Panc1 (cell line): ENCODE data around the gene TSPAN14. TPM values are rescaled to one million over a fixed set of nuclear protein-coding genes. Genes with fewer than 3 reads are reported as not detected.

Experiments used
- ATAC-seq: fragments of 200-7000 bp; cut with Tn5 transposase; 2 replicates; pipeline ENCODE4 v1.9.1; 2020; ENCODE audit warnings: mild to moderate bottlenecking, moderate library complexity
- BruUV-seq: library from RNA; stranded (reverse); fragments of 400-500 nt; replicated peaks from 2 replicates; lab custom pipeline; 2021; lab: Mats Ljungman, UMichigan
- CTCF ChIA-PET: fragments of 300-600 bp; sonication (Branson Sonifier 250); formaldehyde crosslinking; loops from one replicate; lab custom pipeline; 2022; ENCODE audit warnings: antibody characterized with exemption; lab: Charles Lee
- POLR2A ChIA-PET: fragments of 300-600 bp; sonication (Branson Sonifier 250); formaldehyde crosslinking; loops from one replicate; lab custom pipeline; 2022; ENCODE audit warnings: antibody characterized with exemption; lab: Charles Lee
- DNase-seq: peaks from one replicate; pipeline ENCODE4 v3.0.0-alpha.2; 2010; ENCODE audit warnings: low read depth, low spot score
- H3K27ac ChIP-seq: 2 replicates; pipeline ENCODE4 v1.5.1; 2011; ENCODE audit warnings: mild to moderate bottlenecking, low read length, inconsistent platforms
- H3K27me3 ChIP-seq: fragments of 200-500 bp; sonication (Bioruptor generic); 2 replicates; pipeline ENCODE4 v1.6.0; 2014; ENCODE audit warnings: low read length, inconsistent platforms; ENCODE audit not compliant: control insufficient read depth, insufficient read depth
- H3K36me3 ChIP-seq: fragments of 200-500 bp; sonication (Bioruptor generic); 2 replicates; pipeline ENCODE4 v1.5.1; 2014; ENCODE audit warnings: inconsistent platforms, mild to moderate bottlenecking, low read length, moderate library complexity; ENCODE audit not compliant: control insufficient read depth, insufficient read depth
- H3K4me1 ChIP-seq: 2 replicates; pipeline ENCODE4 v1.5.1; 2011; ENCODE audit warnings: inconsistent platforms, mild to moderate bottlenecking, low read length, moderate library complexity; ENCODE audit not compliant: control insufficient read depth, insufficient read depth
- H3K4me3 ChIP-seq, 2 experiments: 2 replicates each; pipeline ENCODE4 v1.5.1; 2011 to 2012; ENCODE audit warnings: low read depth in 2 of 2, low read length in 2 of 2, mild to moderate bottlenecking in 2 of 2, inconsistent platforms in 1 of 2, moderate library complexity in 1 of 2
- H3K9me3 ChIP-seq: fragments of 200-500 bp; sonication (Bioruptor generic); 2 replicates; pipeline ENCODE4 v1.5.1; 2014; ENCODE audit warnings: low read depth, mild to moderate bottlenecking, inconsistent platforms, low read length, moderate library complexity; ENCODE audit not compliant: control insufficient read depth, insufficient read depth
- POLR2AphosphoS5 ChIP-seq: IDR thresholded peaks from 2 replicates; pipeline ENCODE4 v1.6.1; 2012; ENCODE audit warnings: mild to moderate bottlenecking, low read depth, low read length, moderate library complexity
- SIN3A ChIP-seq: IDR thresholded peaks from 2 replicates; pipeline ENCODE4 v1.6.1; 2012; ENCODE audit warnings: low read depth, mild to moderate bottlenecking, low read length, moderate library complexity, borderline replicate concordance; ENCODE audit not compliant: insufficient read depth
- TCF7L2 ChIP-seq: IDR thresholded peaks from 2 replicates; pipeline ENCODE4 v1.6.1; 2011; ENCODE audit warnings: mild to moderate bottlenecking, low read depth, low read length, inconsistent platforms
- in situ Hi-C: cut with HindIII; loops from 2 replicates; pipeline ENCODE4 v1.10.0; 2016; ENCODE audit warnings: low sequenced_read_pairs, low pct_unique_long_range_greater_than_20kb
- intact Hi-C: fragments of 100-400 bp; cut with micrococcal nuclease; formaldehyde crosslinking; loops from one replicate; pipeline ENCODE4 v1.10.0; 2022; ENCODE audit not compliant: unreplicated experiment
- total RNA-seq: library from RNA; stranded (reverse); gene quantifications from one replicate; pipeline ENCODE4 v1.2.1, GENCODE V29; 2021; ENCODE audit not compliant: unreplicated experiment
- TF ChIP-seq, protein P1 (sequence below), 2 experiments: IDR thresholded peaks; 2 replicates each; pipeline ENCODE4 v1.6.1; 2011 to 2012; ENCODE audit warnings: low read depth in 2 of 2, control low read depth in 1 of 2, low read length in 1 of 2, mild to moderate bottlenecking in 1 of 2, moderate library complexity in 1 of 2; ENCODE audit not compliant: insufficient read depth in 1 of 2
- TF ChIP-seq, protein P2 (sequence below): fragments of 450-650 bp; IDR thresholded peaks from 2 replicates; pipeline ENCODE4 v1.5.1; 2017; ENCODE audit warnings: mild to moderate bottlenecking

TSPAN14 gene
- total RNA-seq, 1 experiment from 2014 or later, result 39.0 TPM

DNA sequence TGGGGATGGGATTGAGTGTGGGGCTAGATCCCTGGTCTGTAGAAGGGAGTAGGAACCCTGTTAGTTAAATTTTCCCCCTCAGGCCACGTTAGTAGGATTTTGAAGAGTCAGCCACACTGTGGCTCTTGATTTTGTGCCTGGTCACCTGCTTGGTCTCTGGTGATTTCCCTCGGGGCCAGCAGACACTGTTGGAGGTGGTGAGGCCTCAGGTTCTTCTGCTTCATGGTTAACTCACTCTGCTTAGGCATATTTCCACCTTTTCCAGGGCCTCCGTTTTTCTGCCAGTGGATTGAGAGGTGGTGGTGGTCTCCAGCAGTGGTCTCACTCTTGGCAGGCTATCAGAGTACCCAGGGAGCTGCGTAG, 4.1 kb downstream of the TSPAN14 start:
- no TSS peak for BruUV-seq
- intact Hi-C loops, result no loop called here

DNA sequence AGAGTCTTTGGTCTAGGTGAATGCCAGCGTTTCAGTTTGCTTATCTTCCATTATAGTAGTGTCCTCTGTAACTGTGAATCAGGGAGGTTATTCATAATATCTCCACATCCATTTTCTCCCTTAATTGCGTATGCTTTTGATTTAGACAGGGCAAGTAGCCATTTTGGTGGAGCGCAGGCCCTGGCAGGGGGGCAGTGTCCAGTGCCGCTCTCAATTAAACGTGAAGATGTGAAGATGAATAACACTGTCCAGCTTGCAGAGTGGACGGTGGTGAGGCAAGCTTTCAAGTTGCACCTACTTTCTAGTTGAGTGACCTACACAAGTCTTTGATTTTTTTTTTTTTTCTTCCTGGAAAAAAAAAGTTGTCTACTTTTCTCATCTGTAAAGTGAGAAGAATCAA, 4.5 kb downstream of the TSPAN14 start:
- DNase-seq (no peak), ATAC-seq (no peak)
- intact Hi-C loops (no loop called here), in situ Hi-C loops (no loop called here)
- Histone ChIP-seq H3K4me1 (peaks cover 31% of the 10 kb centered on the region), H3K36me3 (no peaks in the 10 kb centered on the region), H3K4me3 (no peak overlapping the region), H3K9me3 (no peaks in the 10 kb centered on the region), H3K27ac (no peak overlapping the region), H3K27me3 (no peaks in the 10 kb centered on the region)
- BruUV-seq, result no TSS peak
- no peak for TF ChIP-seq SIN3A
- TF ChIP-seq, protein P1, sequence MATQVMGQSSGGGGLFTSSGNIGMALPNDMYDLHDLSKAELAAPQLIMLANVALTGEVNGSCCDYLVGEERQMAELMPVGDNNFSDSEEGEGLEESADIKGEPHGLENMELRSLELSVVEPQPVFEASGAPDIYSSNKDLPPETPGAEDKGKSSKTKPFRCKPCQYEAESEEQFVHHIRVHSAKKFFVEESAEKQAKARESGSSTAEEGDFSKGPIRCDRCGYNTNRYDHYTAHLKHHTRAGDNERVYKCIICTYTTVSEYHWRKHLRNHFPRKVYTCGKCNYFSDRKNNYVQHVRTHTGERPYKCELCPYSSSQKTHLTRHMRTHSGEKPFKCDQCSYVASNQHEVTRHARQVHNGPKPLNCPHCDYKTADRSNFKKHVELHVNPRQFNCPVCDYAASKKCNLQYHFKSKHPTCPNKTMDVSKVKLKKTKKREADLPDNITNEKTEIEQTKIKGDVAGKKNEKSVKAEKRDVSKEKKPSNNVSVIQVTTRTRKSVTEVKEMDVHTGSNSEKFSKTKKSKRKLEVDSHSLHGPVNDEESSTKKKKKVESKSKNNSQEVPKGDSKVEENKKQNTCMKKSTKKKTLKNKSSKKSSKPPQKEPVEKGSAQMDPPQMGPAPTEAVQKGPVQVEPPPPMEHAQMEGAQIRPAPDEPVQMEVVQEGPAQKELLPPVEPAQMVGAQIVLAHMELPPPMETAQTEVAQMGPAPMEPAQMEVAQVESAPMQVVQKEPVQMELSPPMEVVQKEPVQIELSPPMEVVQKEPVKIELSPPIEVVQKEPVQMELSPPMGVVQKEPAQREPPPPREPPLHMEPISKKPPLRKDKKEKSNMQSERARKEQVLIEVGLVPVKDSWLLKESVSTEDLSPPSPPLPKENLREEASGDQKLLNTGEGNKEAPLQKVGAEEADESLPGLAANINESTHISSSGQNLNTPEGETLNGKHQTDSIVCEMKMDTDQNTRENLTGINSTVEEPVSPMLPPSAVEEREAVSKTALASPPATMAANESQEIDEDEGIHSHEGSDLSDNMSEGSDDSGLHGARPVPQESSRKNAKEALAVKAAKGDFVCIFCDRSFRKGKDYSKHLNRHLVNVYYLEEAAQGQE (IDR thresholded peaks at IDR 0.05; ENCODE audit: insufficient read depth in 1 of 2, low read depth in 2 of 2, low read length in 1 of 2), result no peak
- TF ChIP-seq POLR2AphosphoS5, result no peak
- TF ChIP-seq, protein P2, sequence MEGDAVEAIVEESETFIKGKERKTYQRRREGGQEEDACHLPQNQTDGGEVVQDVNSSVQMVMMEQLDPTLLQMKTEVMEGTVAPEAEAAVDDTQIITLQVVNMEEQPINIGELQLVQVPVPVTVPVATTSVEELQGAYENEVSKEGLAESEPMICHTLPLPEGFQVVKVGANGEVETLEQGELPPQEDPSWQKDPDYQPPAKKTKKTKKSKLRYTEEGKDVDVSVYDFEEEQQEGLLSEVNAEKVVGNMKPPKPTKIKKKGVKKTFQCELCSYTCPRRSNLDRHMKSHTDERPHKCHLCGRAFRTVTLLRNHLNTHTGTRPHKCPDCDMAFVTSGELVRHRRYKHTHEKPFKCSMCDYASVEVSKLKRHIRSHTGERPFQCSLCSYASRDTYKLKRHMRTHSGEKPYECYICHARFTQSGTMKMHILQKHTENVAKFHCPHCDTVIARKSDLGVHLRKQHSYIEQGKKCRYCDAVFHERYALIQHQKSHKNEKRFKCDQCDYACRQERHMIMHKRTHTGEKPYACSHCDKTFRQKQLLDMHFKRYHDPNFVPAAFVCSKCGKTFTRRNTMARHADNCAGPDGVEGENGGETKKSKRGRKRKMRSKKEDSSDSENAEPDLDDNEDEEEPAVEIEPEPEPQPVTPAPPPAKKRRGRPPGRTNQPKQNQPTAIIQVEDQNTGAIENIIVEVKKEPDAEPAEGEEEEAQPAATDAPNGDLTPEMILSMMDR, result no peak
- no peak for TF ChIP-seq TCF7L2
- CTCF ChIA-PET, result interaction anchor here (0.7 to 3.0 kb wide), 2 partner anchors 47 to 89 kb away, joined by 3 to 17 read pairs; no protein-coding TSS in a partner anchor
- POLR2A ChIA-PET, result no interaction called here

More for the DNA sequence above, 4.1 kb downstream of the TSPAN14 start:
- Histone ChIP-seq H3K27ac (no peak overlapping the region), H3K36me3 (no peaks in the 10 kb centered on the region), H3K27me3 (no peaks in the 10 kb centered on the region), H3K9me3 (no peaks in the 10 kb centered on the region), H3K4me1 (peaks cover 35% of the 10 kb centered on the region), H3K4me3 (no peak overlapping the region)
- ChIA-PET POLR2A (no interaction called here), CTCF (no interaction called here)
- TF ChIP-seq TCF7L2 (no peak), POLR2AphosphoS5 (no peak), SIN3A (no peak)
- TF ChIP-seq, protein P2, result no peak
- TF ChIP-seq, protein P1 (IDR thresholded peaks at IDR 0.05; ENCODE audit: insufficient read depth in 1 of 2, low read depth in 2 of 2, low read length in 1 of 2), result no peak
- in situ Hi-C loops, result no loop called here
- DNase-seq (no peak), ATAC-seq (no peak)
